Neural cell (in vitro differentiated cells): ENCODE measurements around the gene PECR. TPM values are rescaled to one million over a fixed set of nuclear protein-coding genes. Genes with fewer than 3 reads are reported as not detected.

Experiments used
- H2AFZ ChIP-seq: fragments of 200-600, 300-800 bp; sonication (generic), shearing (Covaris generic); 2 replicates; pipeline ENCODE4 v1.6.0; 2014; ENCODE audit warnings: low read depth, mild to moderate bottlenecking, antibody characterized with exemption, low read length, moderate library complexity
- H3F3A ChIP-seq: fragments of 200-600 bp; shearing (Covaris generic); 2 replicates; pipeline ENCODE4 v1.6.1; 2016; ENCODE audit warnings: mild to moderate bottlenecking, moderate library complexity, mixed read lengths, antibody characterized with exemption, low read length; ENCODE audit not compliant: insufficient read depth, poor library complexity, severe bottlenecking
- H3K27ac ChIP-seq: fragments of 200-600, 300-800 bp; sonication (generic), shearing (Covaris generic); 2 replicates; pipeline ENCODE4 v1.5.1; 2014; ENCODE audit warnings: mild to moderate bottlenecking, low read length, moderate library complexity
- H3K27me3 ChIP-seq: fragments of 300-800, 200-600 bp; sonication (generic), shearing (Covaris generic); 2 replicates; pipeline ENCODE4 v1.6.0; 2014; ENCODE audit warnings: mild to moderate bottlenecking, low read depth, low read length, moderate library complexity; ENCODE audit not compliant: insufficient read depth
- H3K36me3 ChIP-seq: fragments of 300-800, 200-600 bp; sonication (generic), shearing (Covaris generic); 2 replicates; pipeline ENCODE4 v1.5.1; 2014; ENCODE audit warnings: mild to moderate bottlenecking, antibody characterized with exemption, low read length, moderate library complexity; ENCODE audit not compliant: insufficient read depth
- H3K4me2 ChIP-seq: fragments of 300-800, 200-600 bp; sonication (generic), shearing (Covaris generic); 2 replicates; pipeline ENCODE4 v1.6.0; 2014; ENCODE audit warnings: mild to moderate bottlenecking, low read length
- H3K4me3 ChIP-seq: fragments of 300-800, 200-600 bp; sonication (generic), shearing (Covaris generic); 2 replicates; pipeline ENCODE4 v1.5.1; 2014; ENCODE audit warnings: mild to moderate bottlenecking, low read length, moderate library complexity
- H3K79me2 ChIP-seq: fragments of 200-600 bp; shearing (Covaris generic); replicated peaks from 2 replicates; pipeline ENCODE4 v1.6.0; 2014; ENCODE audit warnings: mild to moderate bottlenecking, low read length, moderate library complexity; ENCODE audit not compliant: insufficient read depth
- H3K9ac ChIP-seq: fragments of 300-800, 200-600 bp; sonication (generic), shearing (Covaris generic); 2 replicates; pipeline ENCODE4 v1.6.1; 2016; ENCODE audit warnings: mild to moderate bottlenecking, low read length, mixed read lengths
- H3K9me2 ChIP-seq: fragments of 200-600 bp; shearing (Covaris generic); 2 replicates; pipeline ENCODE4 v1.6.1; 2016; ENCODE audit warnings: mild to moderate bottlenecking, low read length, mixed read lengths; ENCODE audit not compliant: insufficient read depth
- H3K9me3 ChIP-seq: fragments of 200-600, 300-800 bp; sonication (generic), shearing (Covaris generic); 2 replicates; pipeline ENCODE4 v1.6.1; 2016; ENCODE audit warnings: mild to moderate bottlenecking, mixed run types, low read length, moderate library complexity, mixed read lengths
- H4K20me1 ChIP-seq: fragments of 200-600 bp; shearing (Covaris generic); 2 replicates; pipeline ENCODE4 v1.6.1; 2016; ENCODE audit warnings: mild to moderate bottlenecking, mixed run types; ENCODE audit not compliant: insufficient read depth
- EP300 ChIP-seq: fragments of 450-650 bp; conservative IDR thresholded peaks from 2 replicates; pipeline ENCODE4 v1.6.1; 2014; ENCODE audit warnings: antibody characterized with exemption, mild to moderate bottlenecking, moderate library complexity; ENCODE audit not compliant: poor library complexity, severe bottlenecking
- EZH2 ChIP-seq: fragments of 200-600, 300-800 bp; shearing (Covaris generic), sonication (generic); IDR thresholded peaks from 2 replicates; pipeline ENCODE4 v1.6.1; 2014; ENCODE audit warnings: antibody characterized with exemption, low read length, borderline replicate concordance, mild to moderate bottlenecking; ENCODE audit not compliant: insufficient read depth, poor library complexity, severe bottlenecking
- MXI1 ChIP-seq: fragments of 450-650 bp; conservative IDR thresholded peaks from 2 replicates; pipeline ENCODE4 v1.6.1; 2014; ENCODE audit warnings: antibody characterized with exemption, mild to moderate bottlenecking; ENCODE audit not compliant: poor library complexity, severe bottlenecking
- POLR2AphosphoS5 ChIP-seq: IDR thresholded peaks from 2 replicates; pipeline ENCODE4 v1.6.1; 2012
- RAD21 ChIP-seq: fragments of 450-650 bp; conservative IDR thresholded peaks from 2 replicates; pipeline ENCODE4 v1.6.1; 2014; ENCODE audit warnings: antibody characterized with exemption, mild to moderate bottlenecking, moderate library complexity
- SMC3 ChIP-seq: fragments of 450-650 bp; conservative IDR thresholded peaks from 2 replicates; pipeline ENCODE4 v1.6.1; 2014; ENCODE audit warnings: antibody characterized with exemption, mild to moderate bottlenecking, moderate library complexity; ENCODE audit not compliant: poor library complexity
- TAF1 ChIP-seq: IDR thresholded peaks from 2 replicates; pipeline ENCODE4 v1.6.1; 2012; ENCODE audit warnings: low read depth
- polyA plus RNA-seq: library from polyadenylated mRNA; depleted of rRNA; stranded (reverse); fragments of >200 nt; gene quantifications from 2 replicates; pipeline ENCODE4 v1.2.3, GENCODE V29; 2014
- TF ChIP-seq, protein P1 (sequence below): fragments of 450-650 bp; IDR thresholded peaks from 2 replicates; pipeline ENCODE4 v1.5.1; 2014; ENCODE audit warnings: antibody characterized with exemption, mild to moderate bottlenecking, moderate library complexity; ENCODE audit not compliant: poor library complexity, severe bottlenecking
- TF ChIP-seq, protein P2 (sequence below): IDR thresholded peaks from 2 replicates; pipeline ENCODE4 v1.6.1; 2012; ENCODE audit warnings: borderline replicate concordance

PECR gene
- polyA plus RNA-seq, 1 donor from 2014 or later = 22.1 TPM

DNA sequence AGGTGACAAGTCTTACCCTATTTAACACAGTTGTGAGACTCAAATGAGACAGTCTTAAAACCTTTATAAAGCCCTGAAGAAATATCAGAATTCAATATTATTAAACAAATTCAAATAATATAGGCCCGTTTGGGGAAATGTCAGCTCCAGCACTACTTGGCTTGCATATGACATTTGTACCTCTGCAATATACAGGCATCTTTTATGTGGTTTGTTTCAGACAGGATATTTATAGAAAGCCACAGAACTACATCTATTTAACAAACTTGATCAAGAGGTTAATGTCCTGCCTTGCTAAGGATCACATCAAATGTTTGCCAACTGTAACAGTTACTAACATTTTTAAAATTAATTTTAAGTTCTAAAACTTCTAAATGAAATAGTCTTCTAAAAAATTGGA lies 65.0 kb downstream of the PECR start:
- no peaks in the 10 kb centered on the region for H3K36me3 ChIP-seq
- H3K27me3 ChIP-seq = no peaks in the 10 kb centered on the region
- no peaks in the 10 kb centered on the region for H4K20me1 ChIP-seq
- no peak overlapping the region for H3K27ac ChIP-seq
- no peaks in the 10 kb centered on the region for H3K9me2 ChIP-seq
- no peak overlapping the region for H2AFZ ChIP-seq
- TF ChIP-seq RAD21 (no peak), TAF1 (no peak), EZH2 (no peak), MXI1 (no peak), SMC3 (no peak), POLR2AphosphoS5 (no peak), EP300 (no peak)
- TF ChIP-seq, protein P1, sequence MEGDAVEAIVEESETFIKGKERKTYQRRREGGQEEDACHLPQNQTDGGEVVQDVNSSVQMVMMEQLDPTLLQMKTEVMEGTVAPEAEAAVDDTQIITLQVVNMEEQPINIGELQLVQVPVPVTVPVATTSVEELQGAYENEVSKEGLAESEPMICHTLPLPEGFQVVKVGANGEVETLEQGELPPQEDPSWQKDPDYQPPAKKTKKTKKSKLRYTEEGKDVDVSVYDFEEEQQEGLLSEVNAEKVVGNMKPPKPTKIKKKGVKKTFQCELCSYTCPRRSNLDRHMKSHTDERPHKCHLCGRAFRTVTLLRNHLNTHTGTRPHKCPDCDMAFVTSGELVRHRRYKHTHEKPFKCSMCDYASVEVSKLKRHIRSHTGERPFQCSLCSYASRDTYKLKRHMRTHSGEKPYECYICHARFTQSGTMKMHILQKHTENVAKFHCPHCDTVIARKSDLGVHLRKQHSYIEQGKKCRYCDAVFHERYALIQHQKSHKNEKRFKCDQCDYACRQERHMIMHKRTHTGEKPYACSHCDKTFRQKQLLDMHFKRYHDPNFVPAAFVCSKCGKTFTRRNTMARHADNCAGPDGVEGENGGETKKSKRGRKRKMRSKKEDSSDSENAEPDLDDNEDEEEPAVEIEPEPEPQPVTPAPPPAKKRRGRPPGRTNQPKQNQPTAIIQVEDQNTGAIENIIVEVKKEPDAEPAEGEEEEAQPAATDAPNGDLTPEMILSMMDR = no peak
- TF ChIP-seq, protein P2, sequence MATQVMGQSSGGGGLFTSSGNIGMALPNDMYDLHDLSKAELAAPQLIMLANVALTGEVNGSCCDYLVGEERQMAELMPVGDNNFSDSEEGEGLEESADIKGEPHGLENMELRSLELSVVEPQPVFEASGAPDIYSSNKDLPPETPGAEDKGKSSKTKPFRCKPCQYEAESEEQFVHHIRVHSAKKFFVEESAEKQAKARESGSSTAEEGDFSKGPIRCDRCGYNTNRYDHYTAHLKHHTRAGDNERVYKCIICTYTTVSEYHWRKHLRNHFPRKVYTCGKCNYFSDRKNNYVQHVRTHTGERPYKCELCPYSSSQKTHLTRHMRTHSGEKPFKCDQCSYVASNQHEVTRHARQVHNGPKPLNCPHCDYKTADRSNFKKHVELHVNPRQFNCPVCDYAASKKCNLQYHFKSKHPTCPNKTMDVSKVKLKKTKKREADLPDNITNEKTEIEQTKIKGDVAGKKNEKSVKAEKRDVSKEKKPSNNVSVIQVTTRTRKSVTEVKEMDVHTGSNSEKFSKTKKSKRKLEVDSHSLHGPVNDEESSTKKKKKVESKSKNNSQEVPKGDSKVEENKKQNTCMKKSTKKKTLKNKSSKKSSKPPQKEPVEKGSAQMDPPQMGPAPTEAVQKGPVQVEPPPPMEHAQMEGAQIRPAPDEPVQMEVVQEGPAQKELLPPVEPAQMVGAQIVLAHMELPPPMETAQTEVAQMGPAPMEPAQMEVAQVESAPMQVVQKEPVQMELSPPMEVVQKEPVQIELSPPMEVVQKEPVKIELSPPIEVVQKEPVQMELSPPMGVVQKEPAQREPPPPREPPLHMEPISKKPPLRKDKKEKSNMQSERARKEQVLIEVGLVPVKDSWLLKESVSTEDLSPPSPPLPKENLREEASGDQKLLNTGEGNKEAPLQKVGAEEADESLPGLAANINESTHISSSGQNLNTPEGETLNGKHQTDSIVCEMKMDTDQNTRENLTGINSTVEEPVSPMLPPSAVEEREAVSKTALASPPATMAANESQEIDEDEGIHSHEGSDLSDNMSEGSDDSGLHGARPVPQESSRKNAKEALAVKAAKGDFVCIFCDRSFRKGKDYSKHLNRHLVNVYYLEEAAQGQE = no peak
- H3K4me2 ChIP-seq = no peak overlapping the region
- no peaks in the 10 kb centered on the region for H3K79me2 ChIP-seq
- H3K4me3 ChIP-seq = no peak overlapping the region
- H3K9ac ChIP-seq = no peak overlapping the region
- no peaks in the 10 kb centered on the region for H3F3A ChIP-seq
- no peaks in the 10 kb centered on the region for H3K9me3 ChIP-seq

DNA sequence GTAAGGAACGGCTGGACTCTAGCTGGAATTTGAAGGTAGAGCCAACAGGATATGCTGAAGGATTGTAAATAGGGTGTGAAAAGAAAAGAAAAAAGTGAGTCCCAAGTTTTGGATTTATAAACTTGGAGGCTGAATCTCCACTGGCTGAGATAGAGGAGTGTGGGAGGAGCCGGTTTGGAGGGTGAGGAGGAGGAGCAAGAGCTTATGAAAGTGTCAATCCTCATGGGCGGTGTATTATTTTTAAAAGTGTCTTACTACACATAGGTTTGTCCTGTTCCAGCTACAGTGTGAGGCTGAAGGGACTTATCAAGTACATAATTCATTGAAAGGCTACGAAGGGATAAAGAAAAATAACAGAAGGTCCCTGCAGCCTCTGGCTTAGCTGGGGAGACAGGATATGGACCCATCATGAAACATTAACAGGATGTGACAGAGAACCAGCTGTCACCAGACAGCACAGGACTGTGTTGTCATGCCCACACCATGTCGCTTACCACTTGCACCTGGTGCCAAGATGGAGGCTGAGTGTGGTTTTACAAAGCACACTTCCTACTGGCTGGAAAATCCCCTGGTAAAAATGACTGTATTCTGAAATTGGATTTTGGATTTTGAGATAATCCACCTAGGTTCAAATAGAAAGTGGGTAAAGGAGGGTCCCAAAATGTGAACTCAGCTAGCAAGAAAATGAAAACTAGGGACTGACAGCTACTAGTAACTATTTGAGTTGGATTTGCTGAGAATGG lies 65.7 kb downstream of the PECR start:
- H3K27ac ChIP-seq = no peak overlapping the region
- no peak overlapping the region for H2AFZ ChIP-seq
- H3K79me2 ChIP-seq = no peaks in the 10 kb centered on the region
- no peak overlapping the region for H3K4me2 ChIP-seq
- no peaks in the 10 kb centered on the region for H3K9me3 ChIP-seq
- no peaks in the 10 kb centered on the region for H3F3A ChIP-seq
- no peak overlapping the region for H3K4me3 ChIP-seq
- no peak overlapping the region for H3K9ac ChIP-seq
- H3K36me3 ChIP-seq = no peaks in the 10 kb centered on the region
- H4K20me1 ChIP-seq = no peaks in the 10 kb centered on the region
- TF ChIP-seq, protein P2 = no peak
- no peak for TF ChIP-seq SMC3
- TF ChIP-seq RAD21 = no peak
- TF ChIP-seq TAF1 = no peak
- no peak for TF ChIP-seq EZH2
- TF ChIP-seq, protein P1 = no peak
- TF ChIP-seq EP300 = no peak
- TF ChIP-seq MXI1 = no peak
- no peaks in the 10 kb centered on the region for H3K9me2 ChIP-seq
- no peaks in the 10 kb centered on the region for H3K27me3 ChIP-seq
